GM19395 (cell line): ENCODE results near the gene SIRT3.
"Not testable (repeated sequence)": the region's sequence is repeated elsewhere in the genome, so short reads cannot be mapped to it uniquely, and the experiment has no call there.

Experiments
- ATAC-seq: cut with Tn5 transposase; IDR thresholded peaks from one replicate; pipeline ENCODE4 v1.9.1; 2021; ENCODE audit warnings: mild to moderate bottlenecking, moderate library complexity; ENCODE audit not compliant: unreplicated experiment

SIRT3 gene

DNA sequence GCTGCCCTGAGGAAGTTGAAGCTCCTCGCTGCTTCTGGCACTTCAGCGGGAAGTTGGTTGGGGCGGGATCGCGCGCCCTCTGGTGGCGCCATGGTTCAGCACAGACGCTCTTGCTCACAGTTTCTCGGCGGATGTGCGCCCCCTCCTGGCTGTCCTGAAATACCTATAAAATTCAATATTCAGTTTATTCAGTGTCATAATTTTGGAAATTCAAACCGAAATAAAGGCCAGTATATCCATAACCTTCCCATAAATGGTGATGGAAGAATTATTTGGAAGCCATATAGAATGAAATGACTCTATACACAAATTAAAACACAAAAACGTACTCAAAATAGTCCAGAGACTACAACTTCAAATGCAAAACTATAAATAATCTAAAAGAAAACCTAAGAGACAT is 55.9 kb downstream of the SIRT3 start:
- ATAC-seq, result not testable (repeated sequence)
